HG02840 (cell line): ENCODE data around the gene PRRG2.

Experiments used
- ATAC-seq: cut with Tn5 transposase; IDR thresholded peaks from one replicate; pipeline ENCODE4 v1.9.1; 2021; ENCODE audit warnings: mild to moderate bottlenecking, moderate library complexity, moderate number of reproducible peaks; ENCODE audit not compliant: unreplicated experiment, low FRiP score

PRRG2 gene

GRCh38 chr19:49636233-49636932, 55.3 kb downstream of the PRRG2 start:
- no peak for ATAC-seq

DNA sequence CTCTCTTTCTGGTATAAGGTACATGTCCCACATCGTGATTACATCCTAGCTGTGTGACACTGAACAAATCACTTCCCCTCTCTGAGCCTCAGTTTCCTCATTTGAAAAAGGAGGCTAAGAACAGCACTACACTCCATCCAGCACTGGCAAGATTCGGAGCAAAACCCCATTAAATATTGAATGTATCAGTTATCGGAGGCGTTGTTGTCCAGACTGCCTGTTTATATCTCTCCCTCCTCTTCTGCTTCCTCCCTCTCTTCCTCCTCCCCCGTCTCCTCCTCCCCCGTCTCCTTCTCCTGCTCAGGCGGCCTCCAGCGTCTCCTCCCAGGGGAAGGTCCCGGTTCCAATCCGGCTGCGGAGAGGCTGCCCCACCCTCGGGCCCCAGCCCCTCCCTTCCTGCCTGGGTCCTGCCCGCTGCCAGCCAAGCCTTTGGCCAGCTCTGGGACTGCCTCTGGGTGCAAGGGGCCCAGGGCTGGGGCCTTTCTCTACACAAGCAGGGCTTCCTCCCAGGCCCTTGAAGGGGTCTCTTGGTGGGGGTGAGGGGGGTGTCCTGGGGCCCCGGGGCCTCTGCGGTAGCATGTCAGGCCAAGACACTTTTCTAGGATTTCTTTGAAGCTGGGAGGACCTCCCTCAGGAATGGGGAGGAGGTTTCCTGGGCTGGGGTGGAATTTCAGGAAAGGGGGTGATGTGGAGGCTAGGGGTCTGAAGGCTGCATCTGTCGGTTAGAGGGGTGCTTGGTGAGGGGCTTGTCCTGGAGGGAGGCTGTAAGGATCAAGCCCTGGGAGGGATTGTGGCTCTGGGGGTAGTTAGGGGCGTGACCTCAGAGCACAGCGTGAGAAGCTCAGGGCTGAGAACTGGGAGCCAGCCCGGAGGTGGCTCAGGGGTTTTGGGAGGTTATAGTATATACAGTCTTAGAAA, 57.0 kb downstream of the PRRG2 start:
- no peak for ATAC-seq

DNA sequence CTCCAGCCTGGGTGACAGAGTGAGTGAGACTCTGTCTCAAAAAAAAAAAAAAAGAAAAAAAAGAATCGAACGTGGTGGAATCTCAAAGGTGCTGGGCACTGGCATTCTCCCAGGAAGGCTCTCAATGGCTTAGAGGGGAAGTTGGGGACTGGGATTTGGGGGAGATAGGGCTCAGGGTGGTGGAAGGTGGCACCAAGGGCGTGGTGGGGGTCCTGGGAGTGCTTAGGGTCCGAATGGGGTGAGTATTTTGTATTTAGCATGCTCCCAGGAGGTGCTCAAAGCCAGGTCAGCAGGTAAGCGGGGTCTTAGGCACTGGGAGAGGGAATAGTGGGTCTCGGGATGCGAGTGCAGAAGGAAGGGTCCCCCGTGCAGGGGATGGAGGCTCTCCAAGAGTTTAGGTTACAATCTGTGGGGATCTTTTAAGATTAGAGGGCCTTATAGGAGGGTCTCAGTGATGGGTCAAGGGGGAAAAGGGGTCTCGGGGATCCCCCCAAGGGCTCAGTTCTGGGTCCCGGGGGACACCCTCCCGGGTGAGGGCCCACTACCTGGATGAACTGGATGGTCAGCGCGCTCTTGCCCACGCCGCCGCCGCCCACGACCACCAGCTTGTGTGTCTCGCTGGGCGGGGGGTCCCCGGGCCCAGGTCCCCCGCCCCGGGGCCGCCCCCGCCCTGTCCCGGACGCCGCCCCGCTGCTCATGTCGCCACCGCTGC, 58.4 kb downstream of the PRRG2 start:
- no peak for ATAC-seq

DNA sequence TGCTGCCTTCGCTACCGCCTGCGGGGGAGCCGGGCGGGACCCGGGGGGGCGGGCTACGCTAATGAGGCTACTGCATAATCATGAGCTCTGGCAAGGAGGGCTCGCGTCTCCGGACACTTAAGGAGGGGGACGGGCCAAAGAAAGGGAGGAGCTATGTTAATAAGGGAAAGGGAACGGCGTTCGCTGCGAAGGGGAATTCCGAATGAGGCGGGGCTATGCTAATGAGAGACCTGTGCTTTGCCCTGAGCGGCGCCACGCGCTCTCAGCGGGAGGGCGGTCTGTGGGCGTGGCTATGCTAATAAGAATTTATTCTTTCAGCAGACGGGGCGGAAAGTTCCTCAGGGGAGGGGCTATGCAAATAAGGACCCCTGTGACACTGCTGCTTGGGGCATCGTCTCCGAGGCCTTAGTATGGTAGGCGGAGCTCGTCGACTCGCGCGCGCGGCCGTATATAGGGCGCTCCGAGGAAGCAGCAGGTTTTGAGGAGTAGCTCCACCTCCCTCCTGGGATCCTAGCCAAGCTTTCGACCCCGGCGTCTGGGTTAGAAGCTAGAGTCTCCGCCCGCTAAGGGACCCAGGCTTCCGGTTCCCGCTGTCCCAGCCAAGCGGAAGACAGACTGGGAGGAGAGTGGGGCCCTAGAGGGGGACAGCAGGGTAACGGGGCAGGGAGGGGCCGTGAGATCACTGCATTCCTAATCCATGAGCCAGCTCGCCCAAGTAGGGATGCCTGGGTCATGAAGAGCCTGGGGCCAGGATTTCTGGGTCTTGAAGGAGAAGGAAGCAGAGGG, 59.2 kb downstream of the PRRG2 start, which contains the start of gene RRAS:
Gene RRAS (minus strand): TSS at position 31 of the 786 bp plus-strand sequence. CDS start 45 bp downstream, outside the sequence.
- peak; percentile 65 for ATAC-seq
